Naive thymus-derived CD8-positive, alpha-beta T cell (primary cell): ENCODE results near the gene PRRC2A. TPM values are rescaled to one million over a fixed set of nuclear protein-coding genes. Genes with fewer than 3 reads are reported as not detected.

Experiments
- ATAC-seq, 2 donors: fragments of 150-1000 bp; cut with Tn5 transposase in 1 of 2; sonication (Bioruptor Pico), chemical (Tn5 transposase) in 1 of 2; 1 replicate in 1 of 2; 2 replicates in 1 of 2; pipeline ENCODE4 v1.10.0; 2021; ENCODE audit warnings: mild to moderate bottlenecking in 2 of 2, moderate library complexity in 2 of 2
- POLR2A ChIA-PET: fragments of 350-600 bp; sonication (Branson Sonifier 250); formaldehyde crosslinking; loops from one replicate; lab custom pipeline; 2021; ENCODE audit warnings: antibody characterized with exemption; lab: Charles Lee
- DNase-seq, 10 donors: peaks; one replicate each; pipeline versions ENCODE4 v3.0.0 to v3.0.0-alpha.2; 2020 to 2022
- H3K27ac Mint-ChIP-seq, 10 donors: one replicate each; pipeline ENCODE4 v1.8.0; 2020 to 2022; ENCODE audit warnings: mild to moderate bottlenecking in 10 of 10, mixed read lengths in 10 of 10, moderate library complexity in 4 of 10, inconsistent platforms in 1 of 10
- H3K27me3 Mint-ChIP-seq, 5 donors: one replicate each; pipeline ENCODE4 v1.8.0; 2021 to 2022; ENCODE audit warnings: mixed read lengths in 5 of 5
- H3K36me3 Mint-ChIP-seq, 3 donors: one replicate each; pipeline ENCODE4 v1.8.0; 2020 to 2022; ENCODE audit warnings: mixed read lengths in 3 of 3, mild to moderate bottlenecking in 2 of 3, inconsistent platforms in 1 of 3
- H3K4me1 Mint-ChIP-seq, 4 donors: one replicate each; pipeline ENCODE4 v1.8.0; 2021 to 2022; ENCODE audit warnings: mixed read lengths in 4 of 4
- H3K4me3 Mint-ChIP-seq, 10 donors: one replicate each; pipeline ENCODE4 v1.8.0; 2020 to 2022; ENCODE audit warnings: mild to moderate bottlenecking in 10 of 10, mixed read lengths in 10 of 10, moderate library complexity in 6 of 10, inconsistent platforms in 1 of 10
- H3K9me3 Mint-ChIP-seq, 9 donors: one replicate each; pipeline ENCODE4 v1.8.0; 2020 to 2022; ENCODE audit warnings: mixed read lengths in 9 of 9, mild to moderate bottlenecking in 3 of 9, inconsistent platforms in 1 of 9, moderate library complexity in 1 of 9
- polyA plus RNA-seq, 3 donors: library from polyadenylated mRNA; unstranded; fragments of 300-500 nt; fragmentation: Illumina TruSeq; gene quantifications; one replicate each; pipeline ENCODE4 v1.2.3, GENCODE V29; 2021
- total RNA-seq, 8 experiments: library from RNA in 2 of 8; stranded (reverse) in 2 of 8; gene quantifications; one replicate each; pipeline ENCODE4 v1.2.3 and lab custom pipeline; 2021 to 2026

PRRC2A gene
- total and polyA plus RNA-seq, 5 experiments from 2014 or later = 4.5 to 230 (median 7.1) TPM

DNA sequence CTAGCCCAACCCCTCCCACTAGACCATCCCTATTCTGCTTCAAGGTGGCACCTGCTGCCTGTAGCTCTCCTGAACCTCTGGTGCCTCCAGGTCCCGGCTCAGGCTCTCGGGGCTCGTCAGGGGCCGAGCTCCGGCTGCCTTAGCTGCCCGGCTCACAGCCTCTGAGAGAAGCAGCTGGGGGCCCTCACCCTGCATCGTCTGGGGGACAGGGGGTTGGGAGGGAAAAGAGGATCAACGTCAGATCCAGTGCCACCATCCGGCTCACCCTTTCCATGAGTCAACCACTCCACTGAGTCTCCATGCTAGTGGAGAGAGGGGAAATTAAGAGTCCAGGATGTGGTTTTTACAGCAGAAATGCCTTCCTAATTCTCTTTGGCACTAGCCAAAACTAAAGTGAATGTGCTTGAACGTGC lies 18.9 kb downstream of the PRRC2A start:
- H3K9me3 Mint-ChIP-seq = no peaks in the 10 kb centered on the region
- no peak for ATAC-seq
- H3K36me3 Mint-ChIP-seq = peaks cover 0 to 90% (median 13%) of the 10 kb centered on the region in 3 donors
- POLR2A ChIA-PET = interaction anchor here (0.7 to 1.4 kb wide), 5 partner anchors 10 to 41 kb away, joined by 3 to 5 read pairs (median 3); partner anchors contain the start of gene AIF1
- H3K4me3 Mint-ChIP-seq = no peak overlapping the region
- H3K27me3 Mint-ChIP-seq = no peaks in the 10 kb centered on the region
- no peak for DNase-seq
- H3K27ac Mint-ChIP-seq = peak overlapping the region in 3 of 10 donors; percentile 38 to 63 (median 40)
- peaks cover 0 to 5% (median 2%) of the 10 kb centered on the region in 4 donors for H3K4me1 Mint-ChIP-seq

DNA sequence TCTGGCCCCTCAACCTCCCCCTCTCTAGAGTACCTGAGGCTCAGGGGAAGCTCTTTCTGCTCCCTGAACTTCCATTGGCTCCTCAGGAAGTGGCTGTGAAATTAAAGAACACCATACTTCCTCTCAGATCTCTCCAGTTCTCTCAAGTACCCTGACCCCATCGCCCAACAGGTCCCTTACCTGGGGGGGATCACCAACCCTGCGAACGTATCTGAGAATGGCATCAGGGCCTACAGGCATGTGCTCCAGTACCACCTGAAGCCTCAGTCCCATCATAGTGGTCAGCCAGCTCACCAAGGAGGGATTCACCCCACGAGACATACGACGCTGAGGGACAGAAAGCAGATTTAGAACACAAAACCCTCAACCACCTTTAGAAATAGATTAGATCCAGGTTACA lies 20.1 kb downstream of the PRRC2A start:
- no peak for DNase-seq
- Mint-ChIP-seq H3K27me3 (no peaks in the 10 kb centered on the region), H3K4me1 (peaks cover 0 to 12% (median 7%) of the 10 kb centered on the region in 4 donors), H3K9me3 (no peaks in the 10 kb centered on the region), H3K36me3 (peaks cover 0 to 91% (median 18%) of the 10 kb centered on the region in 3 donors), H3K4me3 (no peak overlapping the region), H3K27ac (peak overlapping the region in 4 of 10 donors; percentile 20 to 33 (median 26))
- ATAC-seq = no peak
- POLR2A ChIA-PET = interaction anchor here (0.8 to 1.4 kb wide), 5 partner anchors 9 to 163 kb away, joined by 3 to 5 read pairs (median 3); no protein-coding TSS in a partner anchor

- ATAC-seq = no peak
- H3K9me3 Mint-ChIP-seq = no peaks in the 10 kb centered on the region
- H3K27ac Mint-ChIP-seq = peak overlapping the region in 6 of 10 donors; percentile 5 to 69 (median 38)
- H3K4me1 Mint-ChIP-seq = peaks cover 0 to 12% (median 7%) of the 10 kb centered on the region in 4 donors
- no peaks in the 10 kb centered on the region for H3K27me3 Mint-ChIP-seq
- no peak overlapping the region for H3K4me3 Mint-ChIP-seq
- no peak for DNase-seq
- POLR2A ChIA-PET = interaction anchor here (1.0 kb wide), 1 partner anchor 11 kb away, joined by 3 read pairs; no protein-coding TSS in a partner anchor
- peaks cover 0 to 91% (median 20%) of the 10 kb centered on the region in 3 donors for H3K36me3 Mint-ChIP-seq
Measured at GRCh38 chr6:31641370-31641769, 20.9 kb downstream of the PRRC2A start.

- no peak overlapping the region for H3K4me3 Mint-ChIP-seq
- ATAC-seq = no peak
- peak overlapping the region in 3 of 10 donors; percentile 36 to 51 (median 46) for H3K27ac Mint-ChIP-seq
- no peaks in the 10 kb centered on the region for H3K9me3 Mint-ChIP-seq
- peaks cover 0 to 12% (median 8%) of the 10 kb centered on the region in 4 donors for H3K4me1 Mint-ChIP-seq
- DNase-seq = no peak
- POLR2A ChIA-PET = interaction anchor here (0.6 to 1.8 kb wide), 6 partner anchors 9 to 193 kb away, joined by 3 to 5 read pairs (median 4); no protein-coding TSS in a partner anchor
- no peaks in the 10 kb centered on the region for H3K27me3 Mint-ChIP-seq
- H3K36me3 Mint-ChIP-seq = peaks cover 0 to 92% (median 26%) of the 10 kb centered on the region in 3 donors
Measured at GRCh38 chr6:31642798-31643570, 22.5 kb downstream of the PRRC2A start.

- POLR2A ChIA-PET = interaction anchor here (1.1 to 1.8 kb wide), 3 partner anchors 8 to 19 kb away, joined by 3 to 5 read pairs (median 4); no protein-coding TSS in a partner anchor
- Mint-ChIP-seq H3K27ac (peak overlapping the region in 4 of 10 donors; percentile 57 to 65 (median 60)), H3K4me3 (no peak overlapping the region)
Measured at GRCh38 chr6:31643818-31644454, 23.4 kb downstream of the PRRC2A start.

GRCh38 chr6:31645325-31645724 lies 24.8 kb downstream of the PRRC2A start:
- peaks cover 0 to 98% (median 23%) of the 10 kb centered on the region in 3 donors for H3K36me3 Mint-ChIP-seq
- POLR2A ChIA-PET = interaction anchor here (0.6 kb wide), 1 partner anchor 60 kb away, joined by 5 read pairs; no protein-coding TSS in a partner anchor
- no peak overlapping the region for H3K4me3 Mint-ChIP-seq
- no peak for DNase-seq
- no peak for ATAC-seq
- no peaks in the 10 kb centered on the region for H3K9me3 Mint-ChIP-seq
- H3K27ac Mint-ChIP-seq = peak overlapping the region in 7 of 10 donors; percentile 31 to 79 (median 59)
- H3K4me1 Mint-ChIP-seq = peaks cover 8 to 27% (median 18%) of the 10 kb centered on the region in 4 donors
- no peaks in the 10 kb centered on the region for H3K27me3 Mint-ChIP-seq

More at GRCh38 chr6:31643818-31644454, 23.4 kb downstream of the PRRC2A start:
- DNase-seq (no peak), ATAC-seq (no peak)
- Mint-ChIP-seq H3K4me1 (peaks cover 4 to 15% (median 10%) of the 10 kb centered on the region in 4 donors), H3K27me3 (no peaks in the 10 kb centered on the region), H3K9me3 (no peaks in the 10 kb centered on the region), H3K36me3 (peaks cover 0 to 95% (median 23%) of the 10 kb centered on the region in 3 donors)

- H3K4me3 Mint-ChIP-seq = peak overlapping the region; percentile 88 to 99 (median 95)
- DNase-seq = no peak
- H3K27me3 Mint-ChIP-seq = peaks cover 0 to 2% (median 0%) of the 10 kb centered on the region in 5 donors
- POLR2A ChIA-PET = interaction anchor here (0.5 to 6.6 kb wide), 45 partner anchors 8 to 1657 kb away, joined by 3 to 223 read pairs (median 5); partner anchors contain the start of genes ABHD16A, ATP6V1G2, C6orf47 and CSNK2B
- peaks cover 0 to 52% (median 9%) of the 10 kb centered on the region in 3 donors for H3K36me3 Mint-ChIP-seq
- H3K27ac Mint-ChIP-seq = peak overlapping the region; percentile 97 to 100 (median 100)
- ATAC-seq = no peak
- H3K9me3 Mint-ChIP-seq = peaks cover 0 to 3% (median 0%) of the 10 kb centered on the region in 9 donors
- peaks cover 18 to 58% (median 54%) of the 10 kb centered on the region in 4 donors for H3K4me1 Mint-ChIP-seq
Measured at GRCh38 chr6:31651602-31652191, 31.2 kb downstream of the PRRC2A start.

DNA sequence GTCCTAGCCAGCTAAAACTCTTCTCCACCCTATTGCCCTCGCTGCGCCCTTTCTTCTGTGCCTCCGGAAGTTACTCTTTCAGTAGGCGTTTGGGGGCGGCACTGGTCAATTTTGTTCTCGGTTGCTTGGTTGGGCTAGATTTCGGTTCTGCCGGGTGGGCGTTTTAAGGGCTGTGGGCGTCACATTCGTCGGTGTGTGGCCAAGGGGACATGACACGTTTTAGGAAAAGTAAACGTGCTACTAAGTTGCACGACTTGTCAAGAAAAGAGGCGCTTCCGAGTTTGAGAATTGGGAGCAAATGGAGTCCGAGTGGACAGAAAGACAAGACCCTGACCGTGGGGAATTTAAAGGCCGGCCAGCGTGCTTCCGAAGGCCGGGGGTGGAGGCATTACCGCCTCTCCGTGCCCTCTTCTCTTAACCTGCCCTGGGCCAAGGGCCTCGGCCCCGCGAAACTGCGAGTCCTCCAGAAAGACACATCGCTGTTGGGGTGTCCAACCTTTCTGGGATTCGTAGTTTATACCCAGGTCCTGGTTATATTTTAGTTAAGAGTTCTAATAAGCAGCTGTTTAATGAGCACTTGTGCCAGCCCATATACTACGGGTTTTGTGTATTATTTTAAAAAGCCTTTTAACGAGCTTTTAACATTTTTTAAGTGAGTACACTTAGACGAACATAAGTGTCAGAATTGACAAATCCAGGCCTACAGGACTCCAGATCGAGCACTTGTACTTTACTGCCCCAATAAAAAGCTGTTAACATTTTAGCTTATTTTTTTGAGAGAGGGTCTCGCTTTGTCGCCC lies 32.6 kb downstream of the PRRC2A start:
- peaks cover 0 to 2% (median 0%) of the 10 kb centered on the region in 5 donors for H3K27me3 Mint-ChIP-seq
- peaks cover 25 to 70% (median 67%) of the 10 kb centered on the region in 4 donors for H3K4me1 Mint-ChIP-seq

DNA sequence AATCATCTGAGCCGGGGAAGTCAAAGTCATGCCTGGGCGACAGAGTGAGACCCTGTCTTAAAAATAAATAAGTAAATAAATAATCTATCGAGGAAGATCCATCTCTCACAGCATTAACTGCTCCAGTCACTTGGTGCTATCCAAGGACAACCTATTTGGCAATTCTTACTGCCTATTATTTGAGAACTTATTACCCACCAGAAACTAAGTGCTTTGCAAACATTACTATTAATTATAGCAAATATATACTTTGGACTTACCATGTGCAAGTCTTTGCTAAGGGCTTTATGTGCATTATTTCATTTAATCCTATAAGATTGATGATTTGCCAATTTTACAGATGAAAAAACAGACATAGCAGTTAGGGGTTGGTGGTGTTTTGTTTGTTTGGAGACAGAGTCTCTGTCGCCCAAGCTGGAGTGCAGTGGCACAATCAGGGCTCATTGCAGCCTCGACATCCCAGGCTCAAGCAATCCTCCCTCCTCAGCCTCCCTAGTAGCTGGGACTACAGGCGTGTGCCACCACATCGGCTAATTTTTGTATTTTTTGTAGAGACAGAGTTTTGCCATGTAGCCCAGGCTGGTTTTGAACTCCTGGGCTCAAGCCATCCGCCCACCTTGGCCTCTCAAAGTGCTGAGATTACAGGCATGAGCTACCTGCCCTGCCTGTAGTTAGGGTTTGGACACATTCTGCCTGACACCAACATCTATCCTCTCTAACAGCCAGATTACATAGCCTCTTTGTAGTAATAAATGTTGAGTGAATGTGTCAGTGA lies 34.2 kb downstream of the PRRC2A start:
- ATAC-seq (no peak), DNase-seq (no peak)
- peaks cover 0 to 2% (median 0%) of the 10 kb centered on the region in 5 donors for H3K27me3 Mint-ChIP-seq
- POLR2A ChIA-PET = interaction anchor here (0.7 to 6.6 kb wide), 9 partner anchors 9 to 931 kb away, joined by 3 to 223 read pairs (median 4); partner anchors contain the start of genes C6orf47, CSNK2B, GPANK1 and LSM2
- H3K4me1 Mint-ChIP-seq = peaks cover 34 to 79% (median 72%) of the 10 kb centered on the region in 4 donors
- peak overlapping the region in 5 of 10 donors; percentile 20 to 67 (median 41) for H3K27ac Mint-ChIP-seq
- peak overlapping the region in 3 of 10 donors; percentile 28 to 57 (median 50) for H3K4me3 Mint-ChIP-seq
- H3K36me3 Mint-ChIP-seq = peaks cover 0 to 36% (median 4%) of the 10 kb centered on the region in 3 donors
- H3K9me3 Mint-ChIP-seq = peaks cover 0 to 3% (median 0%) of the 10 kb centered on the region in 9 donors

More for the DNA sequence above, 32.6 kb downstream of the PRRC2A start:
- H3K9me3 Mint-ChIP-seq = peaks cover 0 to 3% (median 0%) of the 10 kb centered on the region in 9 donors
- POLR2A ChIA-PET = interaction anchor here (0.7 to 6.6 kb wide), 47 partner anchors 11 to 1439 kb away, joined by 3 to 223 read pairs (median 6); partner anchors contain the start of genes ABHD16A, ATP6V1G2, C6orf47 and CSNK2B
- peak in 5 of 10 donors; percentile 65 to 94 (median 87) for DNase-seq
- peak; percentile 74 to 75 for ATAC-seq
- peaks cover 0 to 47% (median 4%) of the 10 kb centered on the region in 3 donors for H3K36me3 Mint-ChIP-seq
- H3K4me3 Mint-ChIP-seq = peak overlapping the region; percentile 88 to 99 (median 95)
- peak overlapping the region; percentile 97 to 100 (median 100) for H3K27ac Mint-ChIP-seq
